Activated CD4-positive, alpha-beta T cell treated with anti-CD3 and anti-CD28 coated beads, Interleukin-2, amount 50 U/mL, for 48 hours (primary cell): Measurements from ENCODE around the gene ENPEP.

ENCODE experiments used
- DNase-seq, 2 experiments: peaks; one replicate each; pipeline ENCODE4 v3.0.0-alpha.2; 2020

Gene ENPEP

DNA sequence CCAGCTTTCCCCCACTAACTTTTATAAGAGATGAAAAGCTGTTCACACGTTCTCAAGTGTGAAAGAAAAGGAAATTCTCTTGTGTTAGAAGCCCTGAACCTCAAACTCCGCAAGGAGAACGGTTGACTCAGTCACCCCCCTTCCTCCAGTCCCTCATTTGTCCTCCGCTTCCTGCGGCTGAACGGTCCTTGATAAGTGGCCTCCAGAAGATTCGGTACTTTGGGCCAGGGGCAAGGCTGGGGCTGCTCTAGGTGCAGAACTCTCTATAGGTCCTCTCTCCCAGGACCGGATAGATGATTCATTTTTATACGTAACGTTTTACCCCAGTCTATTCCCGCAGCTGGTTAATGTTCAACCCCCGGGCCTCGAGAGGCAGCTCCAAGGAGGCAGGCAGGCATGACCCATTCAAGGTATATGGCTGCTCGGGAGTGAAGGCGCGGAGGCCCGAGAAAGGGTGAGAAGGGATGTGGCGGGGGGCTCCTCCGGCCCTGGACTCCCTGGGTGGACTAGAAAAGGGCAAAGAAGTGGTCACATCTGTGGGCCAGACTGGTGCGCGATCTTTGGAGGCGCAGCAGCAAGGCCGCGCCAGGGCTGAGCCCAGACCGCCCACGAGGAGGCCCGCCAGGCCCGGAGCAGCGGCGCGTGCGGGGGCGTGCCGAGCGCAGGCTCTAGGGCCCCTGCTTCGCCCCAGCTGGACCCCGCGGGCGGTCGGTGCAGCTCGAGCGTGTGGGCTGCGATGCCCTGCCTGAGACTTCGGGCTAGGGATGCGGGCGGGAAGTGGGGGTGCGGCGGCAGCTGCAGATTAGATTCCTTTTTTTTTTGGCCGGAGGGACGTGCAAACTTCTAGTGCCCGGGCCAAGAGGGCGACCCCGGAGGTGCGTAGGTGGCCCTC lies 135.2 kb downstream of the ENPEP start:
- no peak for DNase-seq

DNA sequence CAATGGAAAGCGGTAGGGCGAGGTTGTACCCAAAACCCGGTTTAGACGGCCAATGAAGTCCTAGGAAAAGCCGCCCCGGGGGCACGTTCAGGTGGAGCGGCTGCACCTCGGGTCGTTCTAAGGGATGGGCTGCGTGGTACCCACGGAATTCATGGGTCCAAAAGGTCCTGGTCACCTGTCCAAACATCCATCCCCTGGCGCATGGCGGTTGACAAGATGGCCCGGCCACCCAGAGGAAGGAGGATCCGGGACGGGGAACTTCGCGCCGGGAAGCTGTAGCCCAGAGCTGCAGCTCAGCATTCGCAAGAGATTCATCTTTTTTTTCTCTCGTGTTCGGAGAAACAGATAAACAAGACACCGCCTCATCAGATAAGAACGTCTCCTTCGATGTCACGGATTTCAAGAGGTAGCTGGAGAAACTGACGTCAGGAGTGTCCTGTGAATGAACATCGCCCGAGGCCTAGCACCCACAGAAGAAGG lies 136.1 kb downstream of the ENPEP start:
- no peak for DNase-seq

DNA sequence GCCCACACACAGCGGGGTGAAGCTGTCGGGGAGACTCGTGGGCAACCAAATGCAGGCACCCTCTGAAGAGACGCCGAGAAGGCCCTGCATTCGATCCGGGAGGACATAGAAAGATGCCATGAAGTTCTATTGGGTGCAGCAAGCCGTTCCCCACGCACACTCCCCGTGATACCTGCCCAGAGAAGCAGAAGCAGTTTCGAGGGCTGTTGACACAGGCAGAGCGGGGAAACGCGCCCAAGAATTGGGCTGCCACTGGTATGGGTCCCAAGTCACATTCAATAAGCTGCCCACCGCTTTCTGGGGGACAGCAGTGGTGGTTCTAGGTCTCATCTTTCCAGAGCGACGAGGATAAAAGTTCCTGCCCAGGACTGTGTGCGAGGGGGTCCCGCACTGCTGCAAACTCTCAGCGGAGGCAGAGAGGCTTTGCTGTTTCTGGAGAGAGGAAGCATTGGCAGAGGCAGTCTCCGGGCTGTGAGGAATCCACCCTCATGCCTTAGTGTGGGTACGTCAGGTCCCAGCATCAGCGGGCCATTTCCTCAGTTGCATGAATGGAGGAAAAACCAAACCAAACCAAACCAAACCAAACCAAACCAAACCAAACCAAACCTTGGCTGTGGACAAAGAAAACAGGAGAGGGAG lies 136.8 kb downstream of the ENPEP start:
- no peak for DNase-seq

DNA sequence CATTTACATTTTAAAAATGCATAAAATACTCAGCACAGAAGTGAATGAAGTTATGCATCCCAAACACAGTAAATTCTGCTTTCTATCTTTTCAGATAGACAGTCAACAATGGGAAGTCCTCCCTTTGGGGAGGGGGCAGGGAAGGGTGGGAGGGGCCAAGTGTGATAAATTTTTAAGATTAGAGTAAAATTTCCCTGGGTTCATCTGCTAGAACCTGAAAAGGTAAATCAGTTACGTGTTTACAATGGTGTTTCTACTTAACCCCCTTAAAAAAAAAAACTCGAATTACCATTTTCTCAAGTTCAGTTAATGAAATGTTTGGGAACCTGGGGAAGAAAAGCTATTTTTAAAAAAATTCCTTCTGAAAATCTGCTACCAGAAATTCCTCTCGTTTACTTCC lies 137.8 kb downstream of the ENPEP start:
- DNase-seq, result no peak

DNA sequence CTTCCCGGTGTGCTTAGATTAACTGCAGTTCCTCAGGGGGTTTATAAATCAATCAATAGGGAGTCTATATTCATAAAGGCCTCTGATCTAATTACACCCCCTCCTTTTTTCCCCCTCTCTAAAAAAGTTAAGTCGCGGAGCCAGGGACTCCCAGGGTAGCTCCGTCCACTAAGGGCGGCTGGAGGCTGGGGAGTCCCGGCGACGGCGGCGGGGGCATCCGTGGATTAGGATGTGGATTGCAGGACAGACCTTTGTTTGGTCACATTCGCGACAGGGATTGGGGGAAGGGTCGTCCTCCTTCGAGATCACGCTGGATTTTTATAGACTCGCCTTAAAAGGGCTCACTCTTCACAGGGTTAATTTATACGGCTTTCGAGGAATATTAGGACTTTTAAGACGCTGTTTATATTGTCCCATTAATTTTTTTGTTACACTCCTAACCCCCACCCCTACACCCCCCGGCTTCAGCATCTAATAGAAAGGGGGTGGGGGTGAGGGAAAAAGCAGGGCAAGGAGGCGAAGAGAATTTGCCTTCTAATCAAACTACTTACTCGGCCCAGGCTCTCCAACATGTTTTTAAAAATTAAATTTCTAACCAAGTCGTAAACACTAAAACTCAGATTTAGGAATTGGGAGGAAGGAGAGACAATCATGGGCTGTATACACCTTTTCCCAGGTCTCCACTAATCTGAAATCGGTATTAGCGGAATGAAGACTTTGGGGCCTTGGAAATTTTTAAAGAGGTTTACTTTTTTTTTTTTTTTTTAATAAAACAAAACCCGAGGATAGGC lies 138.4 kb downstream of the ENPEP start:
- no peak for DNase-seq
